Smooth muscle cell (in vitro differentiated cells): ENCODE results near the gene OR9I1. TPM values are rescaled to one million over a fixed set of nuclear protein-coding genes. Genes with fewer than 3 reads are reported as not detected.

ENCODE experiments used
- DNase-seq: peaks from one replicate; lab custom pipeline; 2025; ENCODE audit not compliant: unreplicated experiment; lab: John Stamatoyannopoulos, UW
- H2AFZ ChIP-seq: fragments of 200-600 bp; sonication (generic); 2 replicates; pipeline ENCODE4 v1.6.0; 2016; ENCODE audit warnings: antibody characterized with exemption, low read depth, mild to moderate bottlenecking
- H3F3A ChIP-seq: fragments of 200-600 bp; sonication (generic); 2 replicates; pipeline ENCODE4 v1.6.0; 2017; ENCODE audit warnings: antibody characterized with exemption, low read depth
- H3K27ac ChIP-seq: fragments of 200-600 bp; sonication (generic); 2 replicates; pipeline ENCODE4 v1.5.1; 2016; ENCODE audit warnings: low read depth, mild to moderate bottlenecking
- H3K27me3 ChIP-seq: fragments of 200-600 bp; sonication (generic); 2 replicates; pipeline ENCODE4 v1.6.1; 2016; ENCODE audit warnings: low read depth, mild to moderate bottlenecking
- H3K36me3 ChIP-seq: fragments of 200-600 bp; sonication (generic); 2 replicates; pipeline ENCODE4 v1.5.1; 2016; ENCODE audit warnings: low read depth
- H3K4me1 ChIP-seq: fragments of 200-600 bp; sonication (generic); 2 replicates; pipeline ENCODE4 v1.5.1; 2016; ENCODE audit warnings: low read depth
- H3K4me2 ChIP-seq: fragments of 200-600 bp; sonication (generic); 2 replicates; pipeline ENCODE4 v1.6.0; 2016; ENCODE audit warnings: mild to moderate bottlenecking
- H3K4me3 ChIP-seq: fragments of 200-600 bp; sonication (generic); 2 replicates; pipeline ENCODE4 v1.5.1; 2016; ENCODE audit warnings: mild to moderate bottlenecking
- H3K79me2 ChIP-seq: fragments of 200-600 bp; sonication (generic); 2 replicates; pipeline ENCODE4 v1.6.0; 2016; ENCODE audit warnings: low read depth, mild to moderate bottlenecking
- H3K9ac ChIP-seq: fragments of 200-600 bp; sonication (generic); 2 replicates; pipeline ENCODE4 v1.6.0; 2016; ENCODE audit warnings: low read depth
- H3K9me3 ChIP-seq: fragments of 200-600 bp; sonication (generic); replicated peaks from 2 replicates; pipeline ENCODE4 v1.5.1; 2016; ENCODE audit warnings: low read depth
- H4K20me1 ChIP-seq: fragments of 200-600 bp; sonication (generic); 2 replicates; pipeline ENCODE4 v1.6.0; 2016; ENCODE audit warnings: low read depth
- WGBS: methylation state at CpG from one replicate; pipeline ENCODE4 v1.1.7; 2016; ENCODE audit warnings: low lambda C conversion rate; 5-methylcytosine and 5-hydroxymethylcytosine counted together
- polyA plus RNA-seq: library from polyadenylated mRNA; unstranded; fragments of >200 nt; fragmentation: Nextera tagmentation; extraction: Ambion mirVana; gene quantifications from 2 replicates; pipeline ENCODE4 v1.2.1, GENCODE V29; 2016
- total RNA-seq: library from RNA; depleted of rRNA; stranded (reverse); fragments of >200 nt; gene quantifications from 2 replicates; pipeline ENCODE4 v1.2.3, GENCODE V29; 2014
- TF ChIP-seq, protein P1 (sequence below): fragments of 200-600 bp; sonication (generic); IDR thresholded peaks from 2 replicates; pipeline ENCODE4 v1.5.1; 2017; ENCODE audit warnings: borderline replicate concordance, mild to moderate bottlenecking, antibody characterized with exemption; ENCODE audit not compliant: insufficient read depth, poor library complexity, severe bottlenecking

Gene OR9I1
- total and polyA plus RNA-seq, 2 experiments from 2014 or later = not detected

DNA sequence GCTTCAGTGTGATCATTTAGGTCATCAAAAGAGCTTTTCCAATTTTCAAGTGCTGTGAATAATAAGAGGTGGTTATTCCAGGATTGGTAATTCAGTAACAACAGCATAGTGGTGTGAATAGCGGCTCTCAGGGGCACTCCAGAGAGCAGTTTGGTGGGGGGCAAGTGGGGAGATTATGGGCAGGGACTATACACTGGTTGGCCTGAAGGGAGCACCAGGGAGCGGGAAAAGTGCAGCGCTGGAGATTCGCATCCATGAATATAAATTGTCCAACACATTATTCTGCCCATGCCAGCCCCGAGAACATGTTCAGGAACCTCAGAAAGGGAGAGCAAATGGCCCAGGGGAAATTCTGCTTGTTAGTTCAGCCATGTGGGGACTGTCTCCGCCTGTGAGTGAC lies 56.7 kb downstream of the OR9I1 start:
- no peaks in the 10 kb centered on the region for H3K36me3 ChIP-seq
- WGBS = 83% methylated on average over 6 of the region's 6 CpGs
- no peak overlapping the region for H3K27ac ChIP-seq
- H3K4me3 ChIP-seq = no peak overlapping the region
- H3K79me2 ChIP-seq = no peaks in the 10 kb centered on the region
- no peaks in the 10 kb centered on the region for H4K20me1 ChIP-seq
- TF ChIP-seq, protein P1, sequence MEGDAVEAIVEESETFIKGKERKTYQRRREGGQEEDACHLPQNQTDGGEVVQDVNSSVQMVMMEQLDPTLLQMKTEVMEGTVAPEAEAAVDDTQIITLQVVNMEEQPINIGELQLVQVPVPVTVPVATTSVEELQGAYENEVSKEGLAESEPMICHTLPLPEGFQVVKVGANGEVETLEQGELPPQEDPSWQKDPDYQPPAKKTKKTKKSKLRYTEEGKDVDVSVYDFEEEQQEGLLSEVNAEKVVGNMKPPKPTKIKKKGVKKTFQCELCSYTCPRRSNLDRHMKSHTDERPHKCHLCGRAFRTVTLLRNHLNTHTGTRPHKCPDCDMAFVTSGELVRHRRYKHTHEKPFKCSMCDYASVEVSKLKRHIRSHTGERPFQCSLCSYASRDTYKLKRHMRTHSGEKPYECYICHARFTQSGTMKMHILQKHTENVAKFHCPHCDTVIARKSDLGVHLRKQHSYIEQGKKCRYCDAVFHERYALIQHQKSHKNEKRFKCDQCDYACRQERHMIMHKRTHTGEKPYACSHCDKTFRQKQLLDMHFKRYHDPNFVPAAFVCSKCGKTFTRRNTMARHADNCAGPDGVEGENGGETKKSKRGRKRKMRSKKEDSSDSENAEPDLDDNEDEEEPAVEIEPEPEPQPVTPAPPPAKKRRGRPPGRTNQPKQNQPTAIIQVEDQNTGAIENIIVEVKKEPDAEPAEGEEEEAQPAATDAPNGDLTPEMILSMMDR = no peak
- no peaks in the 10 kb centered on the region for H3K27me3 ChIP-seq
- H3K4me1 ChIP-seq = no peaks in the 10 kb centered on the region
- no peaks in the 10 kb centered on the region for H3F3A ChIP-seq
- no peak overlapping the region for H3K9ac ChIP-seq
- DNase-seq = no peak
- H3K4me2 ChIP-seq = no peak overlapping the region
- H3K9me3 ChIP-seq = no peaks in the 10 kb centered on the region
- no peak overlapping the region for H2AFZ ChIP-seq

DNA sequence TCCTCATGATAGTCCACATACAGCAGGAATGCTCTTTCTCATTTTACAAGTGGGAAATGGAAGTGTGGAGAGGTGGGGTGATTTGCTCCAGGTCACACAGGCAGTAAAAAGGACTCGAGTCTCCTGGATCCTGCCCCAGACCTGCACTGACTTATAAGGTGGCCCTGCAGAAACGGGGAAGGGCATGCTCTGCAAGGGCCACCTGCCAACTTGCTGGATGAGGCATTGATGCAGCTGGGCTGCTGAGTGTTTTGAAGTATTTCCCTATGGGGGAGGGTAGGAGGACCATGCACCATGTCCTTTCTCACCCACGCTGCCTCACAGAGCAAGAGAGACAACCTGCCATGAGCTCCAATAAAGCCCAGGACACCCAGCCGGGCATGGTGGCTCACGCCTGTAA lies 57.6 kb downstream of the OR9I1 start:
- TF ChIP-seq, protein P1 = no peak
- H3K9me3 ChIP-seq = no peaks in the 10 kb centered on the region
- no peaks in the 10 kb centered on the region for H3K36me3 ChIP-seq
- no peaks in the 10 kb centered on the region for H3K79me2 ChIP-seq
- no peaks in the 10 kb centered on the region for H3K4me1 ChIP-seq
- H2AFZ ChIP-seq = no peak overlapping the region
- no peaks in the 10 kb centered on the region for H4K20me1 ChIP-seq
- 85% methylated on average over 5 of the region's 5 CpGs for WGBS
- no peak overlapping the region for H3K4me3 ChIP-seq
- H3K4me2 ChIP-seq = no peak overlapping the region
- H3K27ac ChIP-seq = no peak overlapping the region
- DNase-seq = no peak
- no peaks in the 10 kb centered on the region for H3F3A ChIP-seq
- no peak overlapping the region for H3K9ac ChIP-seq
- H3K27me3 ChIP-seq = no peaks in the 10 kb centered on the region

Other genes starting within 250 kb of the OR9I1 start
- not detected in 2 replicates for gene OR9Q1, start 101.6 kb downstream of the OR9I1 start, total RNA-seq
- not detected in 2 replicates for gene OR9Q1, start 101.6 kb downstream of the OR9I1 start, polyA plus RNA-seq
- gene OR6Q1, start 94.6 kb downstream of the OR9I1 start, total RNA-seq = not detected in 2 replicates
- gene OR6Q1, start 94.6 kb downstream of the OR9I1 start, polyA plus RNA-seq = not detected in 2 replicates
- not detected in 2 replicates for gene OR9Q2, start 63.5 kb upstream of the OR9I1 start, total RNA-seq
- gene OR9Q2, start 63.5 kb upstream of the OR9I1 start, polyA plus RNA-seq = not detected in 2 replicates
- gene OR1S2, start 78.6 kb upstream of the OR9I1 start, total RNA-seq = not detected in 2 replicates
- gene OR1S2, start 78.6 kb upstream of the OR9I1 start, polyA plus RNA-seq = not detected in 2 replicates
- gene OR1S1, start 87.2 kb upstream of the OR9I1 start, total RNA-seq = not detected in 2 replicates
- not detected in 2 replicates for gene OR1S1, start 87.2 kb upstream of the OR9I1 start, polyA plus RNA-seq
- not detected in 2 replicates for gene OR10Q1, start 103.4 kb upstream of the OR9I1 start, total RNA-seq
- not detected in 2 replicates for gene OR10Q1, start 103.4 kb upstream of the OR9I1 start, polyA plus RNA-seq
- gene OR10W1, start 142.7 kb upstream of the OR9I1 start, total RNA-seq = not detected in 2 replicates
- gene OR10W1, start 142.7 kb upstream of the OR9I1 start, polyA plus RNA-seq = not detected in 2 replicates
- gene OR5B17, start 233.5 kb upstream of the OR9I1 start, total RNA-seq = not detected in 2 replicates
- gene OR5B17, start 233.5 kb upstream of the OR9I1 start, polyA plus RNA-seq = not detected in 2 replicates